Renal cortical epithelial cell (primary cell): Measurements from ENCODE around the gene DYNLT2B. TPM values are rescaled to one million over a fixed set of nuclear protein-coding genes. Genes with fewer than 3 reads are reported as not detected.
"Not testable (repeated sequence)": the region's sequence is repeated elsewhere in the genome, so short reads cannot be mapped to it uniquely, and the experiment has no call there.

Experiments used
- DNase-seq: peaks from one replicate; pipeline ENCODE4 v3.0.0-alpha.2; 2011; ENCODE audit warnings: low read depth
- total RNA-seq: library from RNA; depleted of rRNA; stranded (reverse); fragments of >200 nt; gene quantifications from 2 replicates; pipeline ENCODE4 v1.2.3, GENCODE V29; 2014

The DYNLT2B gene
- total RNA-seq, 1 donor from 2014 or later: 16.1 TPM

- no peak for DNase-seq
Observed at GRCh38 chr3:196272826-196273225, 45.2 kb downstream of the DYNLT2B start.

GRCh38 chr3:196270499-196270898, 47.5 kb downstream of the DYNLT2B start:
- no peak for DNase-seq

GRCh38 chr3:196268284-196269163, 49.5 kb downstream of the DYNLT2B start:
- peak; percentile 70 for DNase-seq

GRCh38 chr3:196263819-196264218, 54.2 kb downstream of the DYNLT2B start:
- no peak for DNase-seq

- no peak for DNase-seq
Observed at GRCh38 chr3:196260784-196261183, 57.3 kb downstream of the DYNLT2B start.

- DNase-seq: no peak
Observed at GRCh38 chr3:196255776-196256175, 62.3 kb downstream of the DYNLT2B start.

- DNase-seq: no peak
Observed at GRCh38 chr3:196254376-196255283, 63.4 kb downstream of the DYNLT2B start.

- DNase-seq: no peak
Observed at GRCh38 chr3:196251918-196252317, 66.1 kb downstream of the DYNLT2B start.

GRCh38 chr3:196246612-196247308, 71.3 kb downstream of the DYNLT2B start:
- DNase-seq: no peak

GRCh38 chr3:196244166-196244565, 73.9 kb downstream of the DYNLT2B start:
- DNase-seq: not testable (repeated sequence)

- no peak for DNase-seq
Observed at GRCh38 chr3:196241704-196242103, 76.3 kb downstream of the DYNLT2B start.

Other genes starting within 250 kb of the DYNLT2B start
- 144 and 148 TPM in 2 replicates for gene TFRC, start 236.2 kb downstream of the DYNLT2B start, total RNA-seq
- not detected in 2 replicates for gene ZDHHC19, start 106.8 kb downstream of the DYNLT2B start, total RNA-seq
- not detected in 2 replicates for gene SLC51A, start 101.7 kb downstream of the DYNLT2B start, total RNA-seq
- 73.6 and 90.0 TPM in 2 replicates for gene PCYT1A, start 30.5 kb downstream of the DYNLT2B start, total RNA-seq
- gene TM4SF19, start 20.1 kb upstream of the DYNLT2B start, total RNA-seq: not detected in 2 replicates
- 13.9 and 31.6 TPM in 2 replicates for gene UBXN7, start 114.2 kb upstream of the DYNLT2B start, total RNA-seq
- 11.3 and 14.1 TPM in 2 replicates for gene RNF168, start 185.5 kb upstream of the DYNLT2B start, total RNA-seq
- not detected in 2 replicates for gene SMCO1, start 197.1 kb upstream of the DYNLT2B start, total RNA-seq